Measurements from ENCODE around the gene FGF19. TPM values are rescaled to one million over a fixed set of nuclear protein-coding genes. Genes with fewer than 3 reads are reported as not detected.

The FGF19 gene
- total RNA-seq, 2 experiments from 2014 or later, result not detected

DNA sequence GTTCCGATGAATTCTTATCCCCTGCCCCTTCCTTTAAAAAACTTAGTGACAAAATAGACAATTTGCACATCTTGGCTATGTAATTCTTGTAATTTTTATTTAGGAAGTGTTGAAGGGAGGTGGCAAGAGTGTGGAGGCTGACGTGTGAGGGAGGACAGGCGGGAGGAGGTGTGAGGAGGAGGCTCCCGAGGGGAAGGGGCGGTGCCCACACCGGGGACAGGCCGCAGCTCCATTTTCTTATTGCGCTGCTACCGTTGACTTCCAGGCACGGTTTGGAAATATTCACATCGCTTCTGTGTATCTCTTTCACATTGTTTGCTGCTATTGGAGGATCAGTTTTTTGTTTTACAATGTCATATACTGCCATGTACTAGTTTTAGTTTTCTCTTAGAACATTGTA is 50.8 kb downstream of the FGF19 start:
- no peaks in the 10 kb centered on the region for H3K9me3 Mint-ChIP-seq
- H3K36me3 Mint-ChIP-seq, result no peaks in the 10 kb centered on the region
- H3K27ac Mint-ChIP-seq, result no peak overlapping the region
- H3K27me3 Mint-ChIP-seq, result no peaks in the 10 kb centered on the region
- no peak overlapping the region for H3K4me3 Mint-ChIP-seq
- no peak for DNase-seq
- no peaks in the 10 kb centered on the region for H3K4me1 Mint-ChIP-seq

DNA sequence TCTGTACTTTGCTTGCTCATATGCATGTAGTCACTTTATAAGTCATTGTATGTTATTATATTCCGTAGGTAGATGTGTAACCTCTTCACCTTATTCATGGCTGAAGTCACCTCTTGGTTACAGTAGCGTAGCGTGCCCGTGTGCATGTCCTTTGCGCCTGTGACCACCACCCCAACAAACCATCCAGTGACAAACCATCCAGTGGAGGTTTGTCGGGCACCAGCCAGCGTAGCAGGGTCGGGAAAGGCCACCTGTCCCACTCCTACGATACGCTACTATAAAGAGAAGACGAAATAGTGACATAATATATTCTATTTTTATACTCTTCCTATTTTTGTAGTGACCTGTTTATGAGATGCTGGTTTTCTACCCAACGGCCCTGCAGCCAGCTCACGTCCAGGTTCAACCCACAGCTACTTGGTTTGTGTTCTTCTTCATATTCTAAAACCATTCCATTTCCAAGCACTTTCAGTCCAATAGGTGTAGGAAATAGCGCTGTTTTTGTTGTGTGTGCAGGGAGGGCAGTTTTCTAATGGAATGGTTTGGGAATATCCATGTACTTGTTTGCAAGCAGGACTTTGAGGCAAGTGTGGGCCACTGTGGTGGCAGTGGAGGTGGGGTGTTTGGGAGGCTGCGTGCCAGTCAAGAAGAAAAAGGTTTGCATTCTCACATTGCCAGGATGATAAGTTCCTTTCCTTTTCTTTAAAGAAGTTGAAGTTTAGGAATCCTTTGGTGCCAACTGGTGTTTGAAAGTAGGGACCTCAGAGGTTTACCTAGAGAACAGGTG is 51.8 kb downstream of the FGF19 start:
- no peak for DNase-seq
- H3K9me3 Mint-ChIP-seq, result no peaks in the 10 kb centered on the region
- H3K36me3 Mint-ChIP-seq, result no peaks in the 10 kb centered on the region
- H3K4me1 Mint-ChIP-seq, result no peaks in the 10 kb centered on the region
- no peaks in the 10 kb centered on the region for H3K27me3 Mint-ChIP-seq
- no peak overlapping the region for H3K4me3 Mint-ChIP-seq
- H3K27ac Mint-ChIP-seq, result no peak overlapping the region

DNA sequence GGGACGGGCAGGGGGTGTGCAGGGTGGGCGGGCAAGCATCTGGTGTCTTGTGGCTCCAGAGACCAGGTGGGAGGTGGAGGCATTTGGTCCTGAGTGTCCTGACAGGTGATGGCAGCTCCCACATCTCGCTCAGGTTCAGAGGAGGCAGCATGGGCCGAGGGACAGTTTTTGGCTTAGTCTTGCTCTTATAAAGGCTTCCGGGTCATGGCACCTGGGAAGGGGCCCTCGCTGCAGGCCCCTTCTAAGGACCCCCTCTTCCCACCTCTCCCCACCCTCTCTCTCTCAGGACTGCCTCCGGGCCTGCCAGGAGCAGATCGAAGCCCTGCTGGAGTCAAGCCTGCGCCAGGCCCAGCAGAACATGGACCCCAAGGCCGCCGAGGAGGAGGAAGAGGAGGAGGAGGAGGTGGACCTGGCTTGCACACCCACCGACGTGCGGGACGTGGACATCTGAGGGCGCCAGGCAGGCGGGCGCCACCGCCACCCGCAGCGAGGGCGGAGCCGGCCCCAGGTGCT is 52.9 kb downstream of the FGF19 start:
- no peaks in the 10 kb centered on the region for H3K9me3 Mint-ChIP-seq
- DNase-seq, result no peak
- no peaks in the 10 kb centered on the region for H3K4me1 Mint-ChIP-seq
- H3K27ac Mint-ChIP-seq, result no peak overlapping the region
- no peak overlapping the region for H3K4me3 Mint-ChIP-seq
- H3K27me3 Mint-ChIP-seq, result no peaks in the 10 kb centered on the region
- no peaks in the 10 kb centered on the region for H3K36me3 Mint-ChIP-seq

DNA sequence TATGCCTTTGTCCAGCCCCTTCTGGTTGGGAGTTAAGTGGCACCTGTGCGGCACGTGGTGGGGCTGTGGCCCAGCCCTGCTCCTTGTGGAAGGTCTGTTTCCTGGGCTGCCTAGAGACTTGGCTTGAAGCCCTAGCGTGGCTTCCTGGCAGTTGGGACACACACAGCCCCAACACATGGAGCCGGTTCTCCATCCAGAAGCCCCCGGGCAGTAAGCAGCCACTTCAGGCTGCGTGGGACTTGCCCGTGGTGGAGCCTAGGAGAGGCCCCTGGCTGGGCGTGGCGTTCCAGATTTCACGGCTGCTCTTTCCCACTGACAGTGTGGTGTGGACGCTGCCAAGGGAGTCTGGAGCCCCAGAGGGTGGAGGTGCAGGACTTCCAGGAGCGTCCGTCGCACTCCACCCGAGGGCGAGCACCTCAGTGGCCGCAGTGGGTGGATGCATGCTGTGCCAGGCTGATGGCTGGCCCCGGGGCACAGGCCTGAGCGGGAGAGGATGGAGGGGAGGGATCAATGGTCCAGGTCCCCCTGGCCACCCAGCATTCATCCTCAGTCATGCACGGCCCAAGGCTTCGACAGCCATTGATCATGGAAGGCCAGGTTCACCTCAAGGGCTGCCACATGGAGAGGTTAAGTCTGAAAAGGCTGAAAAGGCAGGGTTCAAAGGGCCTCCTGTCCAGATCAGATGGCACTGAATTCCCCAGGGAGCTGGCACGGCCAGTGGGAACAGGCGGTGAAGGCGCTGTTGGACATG is 53.6 kb downstream of the FGF19 start:
- Mint-ChIP-seq H3K27me3 (no peaks in the 10 kb centered on the region), H3K36me3 (no peaks in the 10 kb centered on the region), H3K27ac (no peak overlapping the region), H3K9me3 (no peaks in the 10 kb centered on the region), H3K4me3 (no peak overlapping the region), H3K4me1 (no peaks in the 10 kb centered on the region)
- DNase-seq, result no peak

DNA sequence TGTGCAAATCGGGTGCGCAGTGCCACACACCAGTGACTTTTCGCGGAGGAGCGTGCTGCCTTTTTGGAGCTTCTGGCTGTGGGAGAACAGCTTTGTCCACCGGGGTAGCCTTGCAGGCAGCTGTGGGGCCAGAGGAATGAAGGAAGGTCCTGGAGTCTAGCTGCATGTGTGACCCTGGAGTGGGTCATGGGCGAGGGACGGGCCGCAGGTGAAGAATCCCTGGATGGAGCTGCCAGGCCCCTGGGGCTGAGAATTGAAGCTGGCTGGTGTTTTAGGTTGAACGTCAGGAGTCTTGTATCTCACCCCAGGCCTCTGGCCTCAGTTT is 54.3 kb downstream of the FGF19 start:
- H3K4me1 Mint-ChIP-seq, result no peaks in the 10 kb centered on the region
- no peak for DNase-seq
- H3K36me3 Mint-ChIP-seq, result no peaks in the 10 kb centered on the region
- no peak overlapping the region for H3K4me3 Mint-ChIP-seq
- H3K27me3 Mint-ChIP-seq, result no peaks in the 10 kb centered on the region
- H3K27ac Mint-ChIP-seq, result no peak overlapping the region
- no peaks in the 10 kb centered on the region for H3K9me3 Mint-ChIP-seq

DNA sequence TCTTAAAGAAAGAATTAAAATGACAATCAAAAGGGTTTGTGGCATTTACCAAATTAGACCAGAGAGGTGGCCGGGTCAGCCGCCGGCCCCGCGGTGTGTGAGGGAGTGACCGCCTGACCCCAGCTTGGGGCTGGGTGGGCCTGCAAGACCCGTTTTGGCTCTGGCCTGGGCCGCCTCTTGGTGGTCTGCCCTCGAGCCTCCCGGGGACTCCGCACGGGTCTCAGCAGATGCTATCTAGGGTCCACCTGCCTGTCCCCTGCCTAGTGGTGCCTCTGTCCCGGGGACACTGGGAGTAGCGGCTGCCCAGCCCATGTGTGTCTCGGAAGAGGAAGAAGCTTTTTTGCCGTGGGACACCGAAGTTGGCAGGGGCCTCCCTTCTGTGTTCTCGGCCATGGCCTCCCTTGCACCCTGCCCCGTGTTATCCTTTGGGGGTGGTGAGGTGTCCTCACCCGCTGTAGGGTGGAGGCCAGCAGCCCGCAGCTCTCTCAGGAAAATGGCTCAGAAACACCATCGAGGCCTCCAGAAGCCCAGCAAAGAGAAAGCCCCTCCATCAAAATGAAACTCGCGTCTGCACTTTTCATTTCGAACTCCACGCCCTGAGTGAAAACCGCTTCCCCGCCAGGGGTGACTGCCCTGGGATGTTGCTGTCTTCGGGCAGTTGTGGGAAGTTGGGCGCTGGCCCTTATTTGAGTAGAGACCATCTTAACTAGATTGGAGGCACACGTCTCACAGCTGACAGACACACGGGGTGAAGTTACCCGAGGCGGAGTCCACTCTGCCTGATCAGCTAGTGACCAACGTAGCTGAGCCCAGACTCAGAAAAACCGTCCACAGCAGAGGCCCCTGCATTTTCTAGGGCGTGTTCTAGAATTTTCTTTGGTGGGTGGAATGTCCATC is 54.9 kb downstream of the FGF19 start:
- no peaks in the 10 kb centered on the region for H3K27me3 Mint-ChIP-seq
- no peaks in the 10 kb centered on the region for H3K36me3 Mint-ChIP-seq
- H3K27ac Mint-ChIP-seq, result no peak overlapping the region
- H3K4me1 Mint-ChIP-seq, result no peaks in the 10 kb centered on the region
- no peak for DNase-seq
- no peaks in the 10 kb centered on the region for H3K9me3 Mint-ChIP-seq
- no peak overlapping the region for H3K4me3 Mint-ChIP-seq

Other genes with a start within 250 kb of the FGF19 start
- not detected for gene LINC01488, start 222.4 kb downstream of the FGF19 start, total RNA-seq
- 1 to 10 TPM; 2.4 to 3.2 TPM for gene CCND1, start 62.9 kb downstream of the FGF19 start, total RNA-seq
- gene LTO1, start 28.7 kb downstream of the FGF19 start, total RNA-seq, result 10 to 100 TPM; 18.7 to 21.8 TPM
- not detected for gene FGF4, start 71.3 kb upstream of the FGF19 start, total RNA-seq
- not detected for gene FGF3, start 115.4 kb upstream of the FGF19 start, total RNA-seq

Measured in activated naive CD8-positive, alpha-beta T cell treated with anti-CD3 and anti-CD28 coated beads for 36 hours (primary cell).